Panc1 (cell line): ENCODE measurements around the gene FHL1.

Experiments
- CTCF ChIP-seq: fragments of 450-650 bp; IDR thresholded peaks from 2 replicates; pipeline ENCODE4 v1.5.1; 2017; ENCODE audit warnings: mild to moderate bottlenecking
- POLR2AphosphoS5 ChIP-seq: IDR thresholded peaks from 2 replicates; pipeline ENCODE4 v1.6.1; 2012; ENCODE audit warnings: mild to moderate bottlenecking, low read depth, low read length, moderate library complexity

DNA sequence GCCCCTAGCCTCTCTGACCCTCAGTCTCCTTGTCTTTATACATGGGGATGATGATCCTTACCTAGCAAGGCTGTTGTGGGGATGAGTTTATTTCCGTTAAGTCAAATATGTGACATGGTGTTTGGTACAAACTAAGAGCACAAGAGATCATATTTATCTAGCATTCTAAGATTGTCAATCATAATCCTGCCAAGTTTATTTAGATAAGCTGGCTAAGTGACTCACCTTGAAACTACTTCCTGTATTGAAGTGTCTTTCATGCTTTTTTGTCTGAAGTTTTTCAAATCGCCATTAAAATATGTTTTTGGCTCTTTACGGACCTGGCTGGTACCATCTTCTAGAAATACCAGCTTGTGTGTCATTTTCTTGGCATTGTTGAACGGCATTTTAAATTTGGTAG lies 73.2 kb downstream of the FHL1 start:
- TF ChIP-seq CTCF (no peak), POLR2AphosphoS5 (no peak)
